Upper lobe of left lung (tissue), 4 donors: ENCODE measurements around the gene NEK11.

ENCODE experiments used
- EP300 ChIP-seq, 4 donors: sonication (generic); formaldehyde crosslinking; IDR thresholded peaks; one replicate each; pipeline ENCODE4 v1.5.1; 2017; ENCODE audit warnings: antibody characterized with exemption in 4 of 4, control low read depth in 2 of 4
- POLR2A ChIP-seq, 4 donors: fragments of 450-650 bp; IDR thresholded peaks; one replicate each; pipeline ENCODE4 v1.5.1; 2016 to 2017; ENCODE audit warnings: antibody characterized with exemption in 4 of 4, mild to moderate bottlenecking in 2 of 4
- POLR2AphosphoS5 ChIP-seq, 2 donors: sonication (generic); formaldehyde crosslinking; IDR thresholded peaks; one replicate each; pipeline ENCODE4 v1.5.1; 2017; ENCODE audit warnings: antibody characterized with exemption in 2 of 2
- TF ChIP-seq, protein P1 (sequence below), 6 experiments: fragments of 450-650 bp in 4 of 6; fragments of 200-600 bp in 2 of 6; sonication (generic) in 2 of 6; IDR thresholded peaks; one replicate each; pipeline ENCODE4 v1.5.1; 2016 to 2019; ENCODE audit warnings: antibody characterized with exemption in 6 of 6

GRCh38 chr3:131048030-131048429, 21.4 kb downstream of the NEK11 start:
- TF ChIP-seq, protein P1, sequence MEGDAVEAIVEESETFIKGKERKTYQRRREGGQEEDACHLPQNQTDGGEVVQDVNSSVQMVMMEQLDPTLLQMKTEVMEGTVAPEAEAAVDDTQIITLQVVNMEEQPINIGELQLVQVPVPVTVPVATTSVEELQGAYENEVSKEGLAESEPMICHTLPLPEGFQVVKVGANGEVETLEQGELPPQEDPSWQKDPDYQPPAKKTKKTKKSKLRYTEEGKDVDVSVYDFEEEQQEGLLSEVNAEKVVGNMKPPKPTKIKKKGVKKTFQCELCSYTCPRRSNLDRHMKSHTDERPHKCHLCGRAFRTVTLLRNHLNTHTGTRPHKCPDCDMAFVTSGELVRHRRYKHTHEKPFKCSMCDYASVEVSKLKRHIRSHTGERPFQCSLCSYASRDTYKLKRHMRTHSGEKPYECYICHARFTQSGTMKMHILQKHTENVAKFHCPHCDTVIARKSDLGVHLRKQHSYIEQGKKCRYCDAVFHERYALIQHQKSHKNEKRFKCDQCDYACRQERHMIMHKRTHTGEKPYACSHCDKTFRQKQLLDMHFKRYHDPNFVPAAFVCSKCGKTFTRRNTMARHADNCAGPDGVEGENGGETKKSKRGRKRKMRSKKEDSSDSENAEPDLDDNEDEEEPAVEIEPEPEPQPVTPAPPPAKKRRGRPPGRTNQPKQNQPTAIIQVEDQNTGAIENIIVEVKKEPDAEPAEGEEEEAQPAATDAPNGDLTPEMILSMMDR (IDR thresholded peaks at IDR 0.05): no peak
- TF ChIP-seq POLR2AphosphoS5 (IDR thresholded peaks at IDR 0.05) (no peak), POLR2A (IDR thresholded peaks at IDR 0.05) (no peak), EP300 (IDR thresholded peaks at IDR 0.05) (no peak)
